GM20431 (cell line): Measurements from ENCODE around the gene TMEM45A.
"Not testable (repeated sequence)": the region's sequence is repeated elsewhere in the genome, so short reads cannot be mapped to it uniquely, and the experiment has no call there.

ENCODE experiments used
- in situ Hi-C: fragments of 300-500 bp; cut with MseI, MboI; formaldehyde crosslinking; loops from one replicate; pipeline ENCODE4 v1.15.0; 2020; ENCODE audit warnings: low sequenced_read_pairs; ENCODE audit not compliant: unreplicated experiment

Gene TMEM45A, protein sequence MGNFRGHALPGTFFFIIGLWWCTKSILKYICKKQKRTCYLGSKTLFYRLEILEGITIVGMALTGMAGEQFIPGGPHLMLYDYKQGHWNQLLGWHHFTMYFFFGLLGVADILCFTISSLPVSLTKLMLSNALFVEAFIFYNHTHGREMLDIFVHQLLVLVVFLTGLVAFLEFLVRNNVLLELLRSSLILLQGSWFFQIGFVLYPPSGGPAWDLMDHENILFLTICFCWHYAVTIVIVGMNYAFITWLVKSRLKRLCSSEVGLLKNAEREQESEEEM

GRCh38 chr3:100492059-100493006 lies at the start of gene TMEM45A:
TSS of gene TMEM45A (plus strand) at chr3:100492619. CDS start at chr3:100555212, 62,593 bp downstream.
- in situ Hi-C loops: no loop called here

DNA sequence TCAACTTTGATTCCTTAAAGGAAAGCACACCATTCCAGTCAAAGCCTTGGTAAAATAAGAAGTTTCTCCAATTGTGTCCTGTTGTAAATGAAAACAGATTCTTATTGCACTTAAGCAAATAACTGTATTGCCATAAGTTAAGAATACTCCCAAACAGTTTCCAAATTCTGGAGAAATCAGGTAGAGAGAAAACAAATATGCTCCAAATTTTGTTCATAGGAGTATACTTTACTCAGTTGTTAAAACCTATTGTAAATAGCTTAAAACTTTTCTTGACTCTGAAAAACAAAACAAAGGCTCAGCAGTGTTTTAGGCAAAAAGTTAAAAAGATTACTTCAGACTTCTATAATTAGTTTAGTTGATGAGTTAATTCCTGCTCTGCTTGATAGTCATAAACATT lies 48.7 kb upstream of the TMEM45A start:
- in situ Hi-C loops: no loop called here

- in situ Hi-C loops: not testable (repeated sequence)
Measured at GRCh38 chr3:100447067-100447466, 45.4 kb upstream of the TMEM45A start.

DNA sequence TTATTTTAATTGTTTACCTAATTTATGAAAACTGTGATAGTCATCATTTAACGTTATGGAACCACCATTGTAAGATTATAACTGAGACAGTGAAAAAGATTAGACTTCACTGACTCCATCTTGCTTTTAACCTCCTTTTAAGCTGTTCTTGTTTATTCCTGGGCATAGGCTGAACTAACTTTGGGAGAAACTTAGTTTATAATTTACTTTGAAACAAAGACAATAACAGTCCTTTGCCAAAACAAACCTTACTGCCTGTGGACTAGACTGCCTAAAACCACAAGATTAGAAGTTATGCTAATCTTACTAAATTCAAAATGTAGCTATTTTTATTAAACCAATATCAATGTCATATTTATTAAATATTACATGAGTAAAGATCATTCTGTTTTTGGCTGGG lies 44.3 kb upstream of the TMEM45A start:
- in situ Hi-C loops: no loop called here

GRCh38 chr3:100449214-100449613 lies 43.2 kb upstream of the TMEM45A start:
- in situ Hi-C loops: no loop called here

DNA sequence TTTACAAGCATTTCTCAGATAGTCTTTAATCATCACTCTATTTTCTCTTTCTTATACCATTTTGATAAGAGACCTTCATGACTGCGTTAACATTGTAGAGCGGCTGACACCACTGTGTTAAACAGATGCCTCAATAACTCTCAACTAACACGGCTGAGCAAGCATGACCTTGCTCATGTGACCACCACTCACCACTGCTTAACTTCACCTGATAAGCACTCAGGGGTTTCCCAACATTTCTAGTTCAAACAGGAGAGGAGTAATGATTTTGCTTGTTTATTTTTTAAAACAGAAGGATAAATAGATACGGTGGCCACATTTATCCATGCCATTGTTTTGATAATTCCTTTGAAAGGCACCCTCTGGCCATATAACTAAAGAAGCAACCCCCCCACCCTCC lies 37.7 kb upstream of the TMEM45A start:
- in situ Hi-C loops: loop anchor here (10.0 kb wide), 1 partner anchor 130 kb away; no protein-coding TSS in a partner anchor

GRCh38 chr3:100455841-100456550 lies 36.4 kb upstream of the TMEM45A start:
- in situ Hi-C loops: loop anchor here (10.0 kb wide), 1 partner anchor 129 kb away; no protein-coding TSS in a partner anchor

- in situ Hi-C loops: loop anchor here (10.0 kb wide), 1 partner anchor 128 kb away; no protein-coding TSS in a partner anchor
Measured at GRCh38 chr3:100456745-100457144, 35.7 kb upstream of the TMEM45A start.

DNA sequence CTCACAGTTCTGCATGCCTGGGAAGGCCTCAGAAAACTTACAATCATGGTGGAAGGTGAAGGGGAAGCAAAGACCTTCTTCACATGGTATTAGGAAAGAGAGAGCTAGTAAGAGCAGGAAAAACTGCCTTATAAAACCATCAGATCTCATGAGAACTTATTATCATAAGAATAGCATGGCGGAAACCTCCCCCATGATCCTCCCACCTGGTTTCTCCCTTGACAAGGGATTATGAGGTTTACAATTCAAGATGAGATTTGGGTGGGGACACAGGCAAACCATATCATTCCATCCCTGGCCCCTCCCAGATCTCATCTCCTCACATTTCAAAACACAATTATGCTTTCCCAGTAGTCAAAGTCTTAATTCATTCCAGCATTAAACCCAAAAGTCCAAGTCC lies 34.6 kb upstream of the TMEM45A start:
- in situ Hi-C loops: loop anchor here (10.0 kb wide), 1 partner anchor 127 kb away; no protein-coding TSS in a partner anchor

GRCh38 chr3:100458814-100459213 lies 33.6 kb upstream of the TMEM45A start:
- in situ Hi-C loops: loop anchor here (10.0 kb wide), 1 partner anchor 126 kb away; no protein-coding TSS in a partner anchor

- in situ Hi-C loops: no loop called here
Measured at GRCh38 chr3:100463002-100463401, 29.4 kb upstream of the TMEM45A start.

GRCh38 chr3:100463646-100464155 lies 28.7 kb upstream of the TMEM45A start:
- in situ Hi-C loops: no loop called here

GRCh38 chr3:100465892-100466777 lies 26.3 kb upstream of the TMEM45A start:
- in situ Hi-C loops: no loop called here

- in situ Hi-C loops: no loop called here
Measured at GRCh38 chr3:100467133-100467532, 25.3 kb upstream of the TMEM45A start.

DNA sequence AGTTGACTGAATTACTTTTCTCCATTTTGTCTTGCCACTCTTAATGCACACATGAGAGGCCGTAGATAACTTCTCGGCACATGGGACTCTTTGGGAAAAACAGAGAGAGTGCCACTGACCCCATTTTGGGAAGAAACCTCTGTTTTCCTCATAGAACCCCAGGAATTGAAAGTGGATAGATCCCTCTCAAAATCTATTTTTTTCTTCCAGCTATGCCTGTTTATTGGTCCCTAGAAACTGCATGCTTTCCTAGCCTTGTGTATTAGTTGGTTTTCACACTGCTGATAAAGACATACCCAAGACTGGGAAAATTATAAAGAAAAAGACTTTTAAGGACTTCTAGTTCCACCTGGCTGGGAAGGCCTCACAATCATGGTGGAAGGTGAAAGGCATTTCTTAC lies 23.7 kb upstream of the TMEM45A start:
- in situ Hi-C loops: no loop called here

DNA sequence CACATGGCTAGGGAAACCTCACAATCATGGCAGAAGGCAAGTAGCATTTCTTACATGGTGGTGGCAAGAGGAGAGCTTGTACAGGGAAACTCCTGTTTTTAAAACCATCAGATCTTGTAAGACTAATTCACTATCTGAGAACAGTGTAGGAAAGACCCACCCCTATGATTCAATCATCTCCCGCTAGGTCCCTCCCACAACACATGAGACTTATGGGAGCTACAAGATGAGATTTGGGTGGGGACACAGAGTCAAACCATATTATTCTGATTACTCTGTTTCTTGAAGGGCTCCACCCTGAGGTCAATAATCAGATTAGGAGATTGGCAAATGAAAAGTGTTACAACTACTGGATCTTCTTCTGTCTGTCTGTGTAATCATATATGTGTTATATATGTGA lies 21.5 kb upstream of the TMEM45A start:
- in situ Hi-C loops: no loop called here

DNA sequence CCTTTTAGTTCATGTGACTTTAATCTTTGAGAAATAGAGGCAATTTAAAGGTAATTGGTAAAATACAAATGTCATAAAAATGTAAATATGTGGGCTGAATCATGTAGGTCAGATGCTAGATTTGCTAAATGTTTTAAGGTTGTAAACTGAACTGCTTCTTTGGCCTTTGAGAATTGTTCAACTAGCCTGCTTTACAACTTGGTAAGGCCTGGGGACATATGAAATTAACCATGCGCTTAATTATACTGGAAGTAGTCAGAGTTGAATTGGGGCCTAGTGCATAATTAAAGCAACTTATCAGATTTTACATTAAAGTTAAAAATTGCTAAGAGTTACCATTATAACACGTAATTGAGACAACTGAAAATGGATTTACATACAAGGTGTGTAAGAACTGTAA lies 21.0 kb upstream of the TMEM45A start:
- in situ Hi-C loops: no loop called here

DNA sequence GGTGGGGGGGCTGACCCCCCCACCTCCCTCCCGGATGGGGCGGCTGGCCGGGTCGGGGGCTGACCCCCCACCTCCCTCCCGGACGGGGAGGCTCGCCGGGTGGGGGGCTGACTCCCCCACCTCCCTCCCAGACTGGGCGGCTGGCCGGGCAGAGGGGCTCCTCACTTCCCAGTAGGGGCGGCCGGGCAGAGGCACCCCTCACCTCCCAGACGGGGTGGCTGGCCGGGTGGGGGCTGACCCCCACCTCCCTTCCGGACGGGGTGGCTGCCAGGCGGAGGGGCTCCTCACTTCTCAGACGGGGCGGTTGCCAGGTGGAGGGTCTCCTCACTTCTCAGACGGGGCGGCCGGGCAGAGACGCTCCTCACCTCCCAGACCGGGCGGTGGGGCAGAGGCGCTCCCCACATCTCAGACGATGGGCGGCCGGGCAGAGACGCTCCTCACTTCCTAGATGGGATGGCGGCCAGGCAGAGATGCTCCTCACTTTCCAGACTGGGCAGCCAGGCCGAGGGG lies 14.5 kb upstream of the TMEM45A start:
- in situ Hi-C loops: not testable (repeated sequence)

- in situ Hi-C loops: not testable (repeated sequence)
Measured at GRCh38 chr3:100478521-100478920, 13.9 kb upstream of the TMEM45A start.
